K562 (cell line): Measurements from ENCODE around the gene OCA2. TPM values are rescaled to one million over a fixed set of nuclear protein-coding genes. Genes with fewer than 3 reads are reported as not detected.

Source experiments
- ATAC-seq: fragments of 200-7000 bp; cut with Tn5 transposase; 3 replicates; pipeline ENCODE4 v1.9.1; 2020; ENCODE audit warnings: moderate library complexity
- BruUV-seq: library from RNA; stranded (reverse); fragments of 400-500 nt; replicated peaks from 2 replicates; lab custom pipeline; 2021; lab: Mats Ljungman, UMichigan
- CTCF ChIA-PET: fragments of 300-600 bp; formaldehyde crosslinking; extraction: SDS; loops from one replicate; lab custom pipeline; 2021; ENCODE audit warnings: low intra/inter-chr PET ratio; lab: Yijun Ruan, JAX
- POLR2A ChIA-PET: fragments of 300-600, 350-650 bp; sonication (Branson Sonifier 250); formaldehyde crosslinking; extraction: SDS; loops from one replicate; lab custom pipeline; 2021; ENCODE audit warnings: antibody characterized with exemption, inconsistent platforms; lab: Yijun Ruan, JAX
- DNase-seq, 4 experiments: peaks; one replicate each; pipeline versions ENCODE4 v3.0.0 to v3.0.0-alpha.2; 2011 to 2018; ENCODE audit warnings: low spot score in 3 of 4, mixed read lengths in 3 of 4; ENCODE audit errors: extremely low read depth in 1 of 4
- FAIRE-seq: peaks from 2 replicates; lab custom pipeline; 2011; peaks lifted over from hg19 to GRCh38; lab: Jason Lieb, UNC
- H2AFZ ChIP-seq: 2 replicates; pipeline ENCODE4 v1.6.0; 2011; ENCODE audit warnings: low read depth, low read length, control low read depth, inconsistent platforms
- H3K27ac ChIP-seq: fragments of 200-600 bp; 3 replicates; pipeline ENCODE4 v1.8.0; 2011; ENCODE audit warnings: low read depth, mild to moderate bottlenecking, control low read depth, inconsistent platforms, low read length, moderate library complexity, mixed read lengths; ENCODE audit errors: extremely low read depth
- H3K27me3 ChIP-seq, 2 experiments: fragments of 300-600 bp in 1 of 2; 2 replicates in 1 of 2; 3 replicates in 1 of 2; pipeline versions ENCODE4 v1.6.0 to v1.8.0; 2011; ENCODE audit warnings: inconsistent platforms in 2 of 2, low read length in 2 of 2, mild to moderate bottlenecking in 1 of 2, mixed read lengths in 1 of 2, moderate library complexity in 1 of 2; ENCODE audit not compliant: control insufficient read depth in 2 of 2, insufficient read depth in 2 of 2
- H3K36me3 ChIP-seq: fragments of 300-600 bp; 3 replicates; pipeline ENCODE4 v1.8.0; 2011; ENCODE audit warnings: mild to moderate bottlenecking, low read length, inconsistent platforms; ENCODE audit not compliant: control insufficient read depth, insufficient read depth
- H3K4me1 ChIP-seq, 2 experiments: fragments of 200-600 bp in 1 of 2; replicated peaks in 1 of 2; 2 replicates in 1 of 2; 3 replicates in 1 of 2; pipeline versions ENCODE4 v1.5.1 to v1.8.0; 2011; ENCODE audit warnings: inconsistent platforms in 2 of 2, low read length in 2 of 2, mild to moderate bottlenecking in 1 of 2, mixed read lengths in 1 of 2, moderate library complexity in 1 of 2; ENCODE audit not compliant: control insufficient read depth in 2 of 2, insufficient read depth in 2 of 2
- H3K4me2 ChIP-seq: 2 replicates; pipeline ENCODE4 v1.6.1; 2011; ENCODE audit warnings: low read length, control low read depth, inconsistent platforms, mixed read lengths; ENCODE audit not compliant: insufficient read depth
- H3K4me3 ChIP-seq: fragments of 200-600 bp; sonication (generic), shearing (Covaris generic); 2 replicates; pipeline ENCODE4 v1.5.1; 2016; ENCODE audit warnings: control low read depth, inconsistent platforms
- H3K79me2 ChIP-seq: fragments of 200-600 bp; 3 replicates; pipeline ENCODE4 v1.8.0; 2011; ENCODE audit warnings: low read length, inconsistent platforms; ENCODE audit not compliant: control insufficient read depth, insufficient read depth
- H3K9ac ChIP-seq, 2 experiments: 2 replicates each; pipeline versions ENCODE4 v1.6.0 to v1.6.1; 2011; ENCODE audit warnings: low read depth in 2 of 2, low read length in 2 of 2, control low read depth in 1 of 2, inconsistent platforms in 1 of 2, mild to moderate bottlenecking in 1 of 2, mixed read lengths in 1 of 2; ENCODE audit not compliant: insufficient read depth in 1 of 2
- H3K9me1 ChIP-seq: one replicate; pipeline ENCODE4 v1.6.0; 2011; ENCODE audit warnings: inconsistent platforms, mild to moderate bottlenecking, low read length, moderate library complexity; ENCODE audit not compliant: control insufficient read depth, insufficient read depth
- H3K9me3 ChIP-seq: replicated peaks from 2 replicates; pipeline ENCODE4 v1.5.1; 2011; ENCODE audit warnings: low read depth, low read length, inconsistent platforms; ENCODE audit not compliant: control insufficient read depth, insufficient read depth
- H4K20me1 ChIP-seq: replicated peaks from 2 replicates; pipeline ENCODE4 v1.6.1; 2011; ENCODE audit warnings: low read length, inconsistent platforms, mixed read lengths; ENCODE audit not compliant: control insufficient read depth, insufficient read depth
- C11orf30 ChIP-seq: fragments of 450-650 bp; IDR thresholded peaks from 2 replicates; pipeline ENCODE4 v1.6.1; 2016; ENCODE audit warnings: low read depth, mild to moderate bottlenecking
- CBX5 ChIP-seq: IDR thresholded peaks from 2 replicates; pipeline ENCODE4 v1.6.1; 2014; ENCODE audit warnings: low read depth, borderline replicate concordance
- EHMT2 ChIP-seq: fragments of 450-650 bp; IDR thresholded peaks from 2 replicates; pipeline ENCODE4 v1.6.1; 2018; ENCODE audit warnings: antibody characterized with exemption
- NCOA4 ChIP-seq: fragments of 450-650 bp; IDR thresholded peaks from 2 replicates; pipeline ENCODE4 v1.6.1; 2018; ENCODE audit warnings: mild to moderate bottlenecking; ENCODE audit not compliant: partially characterized antibody
- PPARD ChIP-seq: fragments of 250-450 bp; sonication (Bioruptor Pico); IDR thresholded peaks from 2 replicates; pipeline ENCODE4 v1.8.0; 2022; ENCODE audit warnings: inconsistent platforms, mild to moderate bottlenecking, moderate library complexity
- ZNF239 ChIP-seq: fragments of 250-450 bp; sonication (Bioruptor Pico); IDR thresholded peaks from 2 replicates; pipeline ENCODE4 v1.4.0; 2020; ENCODE audit warnings: mild to moderate bottlenecking
- ZNF408 ChIP-seq: fragments of 250-450 bp; sonication (Bioruptor Pico); IDR thresholded peaks from 2 replicates; pipeline ENCODE4 v1.4.0; 2020; ENCODE audit warnings: low read depth, mild to moderate bottlenecking, moderate library complexity
- ZNF551 ChIP-seq: fragments of 250-450 bp; sonication (Bioruptor Pico); IDR thresholded peaks from 2 replicates; pipeline ENCODE4 v1.5.0; 2021; ENCODE audit warnings: mild to moderate bottlenecking, moderate library complexity
- ZNF583 ChIP-seq: fragments of 250-450 bp; sonication (Bioruptor Pico); IDR thresholded peaks from 2 replicates; pipeline ENCODE4 v1.4.0; 2020
- ZNF644 ChIP-seq: fragments of 200-800 bp; sonication (Bioruptor generic); IDR thresholded peaks from 2 replicates; pipeline ENCODE4 v1.6.1; 2016; ENCODE audit warnings: low read depth, missing genetic modification characterization, missing compliant biosample characterization
- WGBS: fragments of 100-300 bp; shearing (Covaris generic); methylation state at CpG from one replicate; pipeline ENCODE4 v1.1.6; 2016; ENCODE audit warnings: low coverage, mixed read lengths; ENCODE audit not compliant: insufficient coverage; ENCODE audit errors: missing lambda C conversion rate; 5-methylcytosine and 5-hydroxymethylcytosine counted together
- in situ Hi-C: fragments of 300-500 bp; cut with MboI; formaldehyde crosslinking; loops from 4 replicates; pipeline ENCODE4 v1.15.0; 2018; ENCODE audit warnings: inconsistent platforms, mixed read lengths
- intact Hi-C: fragments of 100-400 bp; cut with micrococcal nuclease; formaldehyde crosslinking; loops from 2 replicates; pipeline ENCODE4 v1.14.2; 2022
- polyA plus RNA-seq, 8 experiments: library from polyadenylated mRNA; depleted of rRNA in 4 of 8; stranded (reverse) in 5 of 8; unstranded in 3 of 8; fragments of >200 nt; fragmentation: Nextera tagmentation in 2 of 8; fragmentation: Illumina TruSeq in 1 of 8; extraction: Ambion mirVana in 2 of 8; extraction: Trizol in 1 of 8; gene quantifications; 2 replicates each; pipeline versions ENCODE4 v1.2.1 to v1.2.3, GENCODE V29; 2011 to 2014; ENCODE audit warnings: inconsistent platforms in 1 of 8, missing spikeins in 1 of 8
- total RNA-seq, 7 experiments: library from RNA; depleted of rRNA in 6 of 7; stranded (reverse); fragments of >200 nt in 6 of 7; fragmentation: Illumina TruSeq in 2 of 7; extraction: Trizol in 2 of 7; gene quantifications; 2 replicates each; pipeline versions ENCODE4 v1.2.1 to v1.2.3, GENCODE V29; 2011 to 2021; ENCODE audit warnings: low replicate concordance in 1 of 7
- TF ChIP-seq, protein P1 (sequence below): fragments of 250-450 bp; sonication (Bioruptor Pico); IDR thresholded peaks from 2 replicates; pipeline ENCODE4 v1.8.0; 2021; ENCODE audit warnings: moderate library complexity, mild to moderate bottlenecking, inconsistent platforms

Gene OCA2
- total and polyA plus RNA-seq, 9 of the 15 experiments (the other 6 are each of a cell fraction or from before 2014, with no cell fraction given) = 0.07 to 0.59 (median 0.17) TPM; not detected in 1

DNA sequence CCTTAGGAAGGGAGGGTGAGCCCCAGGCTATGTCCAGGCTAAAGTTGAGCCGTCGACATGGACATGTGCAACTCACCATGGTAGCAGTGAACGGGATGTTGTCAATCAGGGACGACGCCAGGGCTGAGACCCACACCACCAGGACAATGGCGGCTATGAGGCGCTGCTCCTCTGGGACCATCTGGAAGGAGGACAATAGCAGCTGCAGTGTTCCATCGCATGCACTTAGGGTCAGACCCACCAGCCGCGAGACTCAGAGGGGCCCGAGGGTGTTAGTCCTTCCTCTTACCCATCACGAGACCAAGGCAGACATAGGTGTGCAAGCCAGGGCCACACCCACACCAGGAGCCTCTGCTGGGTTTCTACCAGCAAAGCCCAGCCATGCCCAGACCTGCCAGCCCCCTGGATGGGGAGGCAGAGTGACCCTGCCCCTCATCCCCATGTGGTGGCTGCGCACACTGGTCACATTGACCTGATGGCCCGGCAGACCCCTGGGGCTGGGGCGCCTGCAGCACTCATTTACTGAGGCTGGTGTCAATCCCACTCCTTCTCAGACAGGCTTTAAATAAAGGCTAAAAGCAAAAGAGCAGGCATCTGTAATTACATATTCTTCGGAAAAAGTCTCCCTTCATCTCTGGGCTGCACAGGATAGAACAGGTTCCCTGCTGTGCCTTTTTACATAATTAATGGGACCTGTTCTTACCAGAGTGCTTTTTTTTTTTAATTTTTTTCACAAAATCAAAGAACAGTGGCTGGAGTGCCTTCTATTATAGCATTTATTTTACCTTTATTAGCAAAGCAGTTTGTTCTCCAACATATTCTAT is 227.8 kb downstream of the OCA2 start:
- Histone ChIP-seq H3K27ac (no peak overlapping the region), H2AFZ (no peak overlapping the region), H4K20me1 (no peaks in the 10 kb centered on the region; the same call in 1 of the 2 replicates), H3K4me2 (no peak overlapping the region), H3K4me3 (no peak overlapping the region), H3K79me2 (no peaks in the 10 kb centered on the region), H3K9ac (no peak overlapping the region; a peak in 1 of 4 replicates), H3K36me3 (no peaks in the 10 kb centered on the region), H3K27me3 (peaks cover 0 to 36% of the 10 kb centered on the region in 2 experiments; a peak in 3 of 5 replicates), H3K9me3 (no peaks in the 10 kb centered on the region), H3K9me1 (no peaks in the 10 kb centered on the region), H3K4me1 (no peaks in the 10 kb centered on the region)
- ChIA-PET CTCF (no interaction called here), POLR2A (interaction anchor here (0.7 kb wide), 1 partner anchor 18 kb away, joined by 3 read pairs; no protein-coding TSS in a partner anchor)
- 2% methylated on average over 9 of the region's 16 CpGs for WGBS
- BruUV-seq = no TSS peak
- FAIRE-seq (no peak), ATAC-seq (no peak), DNase-seq (no peak)
- intact Hi-C loops = no loop called here
- in situ Hi-C loops = no loop called here
- TF ChIP-seq EHMT2 = no peak

DNA sequence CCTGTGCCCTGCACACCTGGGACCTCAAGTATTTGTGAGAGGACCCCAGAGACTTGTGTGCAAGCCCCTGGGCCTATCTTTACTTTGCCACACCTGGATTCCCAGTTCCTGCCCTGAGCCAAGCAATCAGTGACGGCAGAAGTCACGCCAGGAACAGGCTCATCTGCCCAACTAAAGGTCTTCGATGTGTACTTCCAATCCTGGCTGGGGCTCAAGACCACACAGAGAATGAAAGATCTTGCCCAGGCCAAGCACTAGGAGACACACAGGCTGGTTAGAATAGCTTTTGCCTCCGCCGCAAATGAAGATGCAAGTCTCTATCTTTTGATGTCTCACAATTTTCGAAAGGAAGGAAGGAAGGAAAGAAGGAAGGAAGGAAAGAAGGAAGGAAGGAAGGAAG is 228.8 kb downstream of the OCA2 start:
- Histone ChIP-seq H3K27me3 (peaks cover 0 to 46% of the 10 kb centered on the region in 2 experiments; a peak in 3 of 5 replicates), H3K4me1 (no peaks in the 10 kb centered on the region), H2AFZ (no peak overlapping the region), H3K4me2 (no peak overlapping the region), H3K9me3 (no peaks in the 10 kb centered on the region), H3K4me3 (no peak overlapping the region), H3K27ac (no peak overlapping the region), H4K20me1 (no peaks in the 10 kb centered on the region; the same call in 1 of the 2 replicates), H3K79me2 (no peaks in the 10 kb centered on the region), H3K9me1 (no peaks in the 10 kb centered on the region), H3K36me3 (no peaks in the 10 kb centered on the region), H3K9ac (no peak overlapping the region)
- FAIRE-seq (no peak), ATAC-seq (no peak), DNase-seq (no peak)
- POLR2A ChIA-PET = no interaction called here
- WGBS = 0% methylated on average over 4 of the region's 6 CpGs
- no TSS peak for BruUV-seq
- in situ Hi-C loops = no loop called here
- CTCF ChIA-PET = no interaction called here
- intact Hi-C loops = no loop called here
- no peak for TF ChIP-seq ZNF239 (CRISPR knock-in tag)
- TF ChIP-seq CBX5 = no peak
- TF ChIP-seq PPARD = no peak
- no peak for TF ChIP-seq NCOA4
- no peak for TF ChIP-seq C11orf30
- no peak for TF ChIP-seq ZNF583 (CRISPR knock-in tag)
- TF ChIP-seq ZNF644 = no peak
- no peak for TF ChIP-seq ZNF551
- TF ChIP-seq, protein P1, sequence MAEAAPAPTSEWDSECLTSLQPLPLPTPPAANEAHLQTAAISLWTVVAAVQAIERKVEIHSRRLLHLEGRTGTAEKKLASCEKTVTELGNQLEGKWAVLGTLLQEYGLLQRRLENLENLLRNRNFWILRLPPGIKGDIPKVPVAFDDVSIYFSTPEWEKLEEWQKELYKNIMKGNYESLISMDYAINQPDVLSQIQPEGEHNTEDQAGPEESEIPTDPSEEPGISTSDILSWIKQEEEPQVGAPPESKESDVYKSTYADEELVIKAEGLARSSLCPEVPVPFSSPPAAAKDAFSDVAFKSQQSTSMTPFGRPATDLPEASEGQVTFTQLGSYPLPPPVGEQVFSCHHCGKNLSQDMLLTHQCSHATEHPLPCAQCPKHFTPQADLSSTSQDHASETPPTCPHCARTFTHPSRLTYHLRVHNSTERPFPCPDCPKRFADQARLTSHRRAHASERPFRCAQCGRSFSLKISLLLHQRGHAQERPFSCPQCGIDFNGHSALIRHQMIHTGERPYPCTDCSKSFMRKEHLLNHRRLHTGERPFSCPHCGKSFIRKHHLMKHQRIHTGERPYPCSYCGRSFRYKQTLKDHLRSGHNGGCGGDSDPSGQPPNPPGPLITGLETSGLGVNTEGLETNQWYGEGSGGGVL (CRISPR knock-in tag) = no peak
- TF ChIP-seq ZNF408 (CRISPR knock-in tag) = no peak
